ENCODE results near the gene HECW1.

Gene HECW1

GRCh38 chr7:43444711-43445578 lies 332.5 kb downstream of the HECW1 start:
- DNase-seq = no peak

GRCh38 chr7:43449577-43449976 lies 337.1 kb downstream of the HECW1 start:
- DNase-seq = no peak

- DNase-seq = no peak
Observed at GRCh38 chr7:43450894-43451293, 338.4 kb downstream of the HECW1 start.

GRCh38 chr7:43454936-43455518 lies 342.6 kb downstream of the HECW1 start:
- DNase-seq = no peak

- DNase-seq = no peak
Observed at GRCh38 chr7:43456200-43456599, 343.8 kb downstream of the HECW1 start.

- no peak for DNase-seq
Observed at GRCh38 chr7:43458330-43459018, 346.0 kb downstream of the HECW1 start.

GRCh38 chr7:43459019-43459337 lies 346.5 kb downstream of the HECW1 start:
- DNase-seq = no peak

GRCh38 chr7:43460733-43461348 lies 348.4 kb downstream of the HECW1 start:
- DNase-seq = no peak

GRCh38 chr7:43461349-43462024 lies 349.0 kb downstream of the HECW1 start:
- no peak for DNase-seq

GRCh38 chr7:43462836-43463235 lies 350.4 kb downstream of the HECW1 start:
- no peak for DNase-seq

GRCh38 chr7:43463401-43463980 lies 351.0 kb downstream of the HECW1 start:
- no peak for DNase-seq

GRCh38 chr7:43465581-43466554 lies 353.4 kb downstream of the HECW1 start:
- DNase-seq = no peak

- DNase-seq = no peak
Observed at GRCh38 chr7:43467406-43467805, 355.0 kb downstream of the HECW1 start.

- no peak for DNase-seq
Observed at GRCh38 chr7:43467846-43468245, 355.4 kb downstream of the HECW1 start.

GRCh38 chr7:43469051-43469450 lies 356.6 kb downstream of the HECW1 start:
- no peak for DNase-seq

- DNase-seq = no peak
Observed at GRCh38 chr7:43470110-43470509, 357.7 kb downstream of the HECW1 start.

GRCh38 chr7:43475983-43476382 lies 363.5 kb downstream of the HECW1 start:
- no peak for DNase-seq

GRCh38 chr7:43476896-43477295 lies 364.4 kb downstream of the HECW1 start:
- DNase-seq = no peak

- DNase-seq = no peak
Observed at GRCh38 chr7:43479042-43479441, 366.6 kb downstream of the HECW1 start.

GRCh38 chr7:43479543-43479942 lies 367.1 kb downstream of the HECW1 start:
- DNase-seq = no peak

- DNase-seq = no peak
Observed at GRCh38 chr7:43480581-43480980, 368.1 kb downstream of the HECW1 start.
